Activated effector memory CD4-positive, alpha-beta T cell treated with Interleukin-2 at 50 U/mL for 16 hours (primary cell): ENCODE results near the gene C11orf68.

ENCODE experiments used
- DNase-seq: peaks from one replicate; pipeline ENCODE4 v3.0.0-alpha.2; 2020

The C11orf68 gene

GRCh38 chr11:65870307-65870658, 48.6 kb downstream of the C11orf68 start:
- DNase-seq = no peak

DNA sequence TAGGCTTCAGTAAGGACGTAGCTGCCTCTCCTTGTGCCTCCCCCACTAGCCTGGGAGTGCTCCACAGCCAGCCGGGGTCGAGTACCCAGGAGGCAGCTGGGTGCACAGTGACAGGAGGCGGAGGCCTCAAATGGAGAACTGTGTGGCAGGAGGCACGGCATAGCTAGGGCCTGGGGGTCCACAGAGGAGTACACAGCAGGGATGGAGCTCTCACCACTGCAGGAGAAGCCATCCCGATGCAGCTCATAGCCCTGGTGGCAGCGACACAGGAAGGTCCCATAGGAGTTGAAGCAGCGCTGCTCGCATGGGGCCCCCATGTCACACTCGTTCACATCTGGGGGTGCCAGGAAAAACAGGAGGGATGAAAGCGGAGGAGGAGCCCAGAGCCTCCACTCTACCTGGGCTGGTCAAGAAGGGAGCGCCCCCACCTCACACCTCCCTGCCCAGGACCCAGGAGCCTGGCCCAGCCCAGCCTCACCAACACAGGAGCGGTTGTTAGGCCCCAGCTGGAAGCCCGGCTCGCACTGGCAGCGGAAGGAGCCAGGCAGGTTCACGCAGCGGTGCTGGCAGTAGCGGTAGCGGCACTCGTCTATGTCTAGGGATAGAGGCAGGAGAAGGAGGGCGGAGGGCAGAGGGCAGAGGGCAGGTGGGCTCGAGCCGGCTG, 49.1 kb downstream of the C11orf68 start:
- no peak for DNase-seq

DNA sequence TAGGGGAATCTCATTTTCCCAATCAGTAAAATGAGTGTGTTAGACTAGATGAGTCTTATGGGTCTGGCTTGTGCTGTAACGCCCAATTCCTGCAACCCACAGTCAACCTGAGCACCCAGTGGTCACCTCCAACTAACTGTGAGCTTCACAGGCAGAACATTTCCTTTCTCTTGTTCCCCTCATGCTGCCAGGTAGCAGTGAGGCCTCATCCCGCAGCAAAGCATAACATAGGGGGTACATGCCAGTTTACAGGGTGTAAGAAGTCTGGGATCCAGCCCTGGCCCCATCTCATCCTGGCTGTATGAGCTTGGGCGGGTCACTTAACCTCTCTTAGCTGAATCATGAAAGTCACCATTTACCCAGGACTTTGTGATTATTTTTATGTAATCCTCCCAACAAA, 50.0 kb downstream of the C11orf68 start:
- DNase-seq = no peak

DNA sequence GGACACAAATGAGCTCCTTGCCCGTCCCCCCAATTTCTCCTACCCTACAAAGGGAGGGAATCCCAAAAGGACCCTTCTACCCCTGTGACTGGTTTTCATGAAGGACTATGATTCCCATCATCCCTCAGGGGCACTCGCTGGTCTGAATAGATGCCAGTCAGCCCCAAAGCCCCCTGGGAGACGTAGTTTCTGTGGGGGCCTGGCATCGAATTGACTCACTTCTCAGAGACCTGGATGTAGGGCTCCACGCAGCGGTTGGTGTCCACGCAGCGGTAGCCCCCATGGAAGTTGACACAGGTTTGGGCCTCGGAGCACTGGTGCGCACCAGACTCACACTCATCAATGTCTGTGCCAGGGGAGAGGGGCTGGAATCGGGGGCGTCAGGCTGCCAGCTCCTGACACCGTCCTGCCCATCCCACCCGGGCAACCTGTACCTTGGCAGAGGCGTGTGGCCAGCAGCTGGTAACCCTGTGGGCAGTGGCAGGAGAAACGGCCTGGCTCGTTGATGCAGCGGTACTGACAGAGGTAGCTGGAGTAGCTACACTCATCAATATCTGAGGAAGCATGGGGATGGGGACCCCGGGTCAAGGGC, 50.7 kb downstream of the C11orf68 start:
- no peak for DNase-seq

- no peak for DNase-seq
Observed at GRCh38 chr11:65867284-65868071, 51.4 kb downstream of the C11orf68 start.
